B cell (primary cell): Measurements from ENCODE around the gene RNF217.

Experiments used
- EZH2 ChIP-seq: IDR thresholded peaks from 2 replicates; pipeline ENCODE4 v1.6.1; 2012; ENCODE audit warnings: borderline replicate concordance, low read depth, mild to moderate bottlenecking, moderate library complexity, low read length; ENCODE audit not compliant: insufficient read depth, poor library complexity, severe bottlenecking
- TF ChIP-seq, protein P1 (sequence below): fragments of 200-600 bp; IDR thresholded peaks from one replicate; pipeline ENCODE4 v1.8.0; 2022; ENCODE audit warnings: antibody characterized with exemption, mild to moderate bottlenecking

- TF ChIP-seq, protein P1, sequence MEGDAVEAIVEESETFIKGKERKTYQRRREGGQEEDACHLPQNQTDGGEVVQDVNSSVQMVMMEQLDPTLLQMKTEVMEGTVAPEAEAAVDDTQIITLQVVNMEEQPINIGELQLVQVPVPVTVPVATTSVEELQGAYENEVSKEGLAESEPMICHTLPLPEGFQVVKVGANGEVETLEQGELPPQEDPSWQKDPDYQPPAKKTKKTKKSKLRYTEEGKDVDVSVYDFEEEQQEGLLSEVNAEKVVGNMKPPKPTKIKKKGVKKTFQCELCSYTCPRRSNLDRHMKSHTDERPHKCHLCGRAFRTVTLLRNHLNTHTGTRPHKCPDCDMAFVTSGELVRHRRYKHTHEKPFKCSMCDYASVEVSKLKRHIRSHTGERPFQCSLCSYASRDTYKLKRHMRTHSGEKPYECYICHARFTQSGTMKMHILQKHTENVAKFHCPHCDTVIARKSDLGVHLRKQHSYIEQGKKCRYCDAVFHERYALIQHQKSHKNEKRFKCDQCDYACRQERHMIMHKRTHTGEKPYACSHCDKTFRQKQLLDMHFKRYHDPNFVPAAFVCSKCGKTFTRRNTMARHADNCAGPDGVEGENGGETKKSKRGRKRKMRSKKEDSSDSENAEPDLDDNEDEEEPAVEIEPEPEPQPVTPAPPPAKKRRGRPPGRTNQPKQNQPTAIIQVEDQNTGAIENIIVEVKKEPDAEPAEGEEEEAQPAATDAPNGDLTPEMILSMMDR = no peak
- no peak for TF ChIP-seq EZH2
These were observed 147.8 kb downstream of the RNF217 start for GRCh38 chr6:125110056-125110455.
